Kasumi-1 (cell line): ENCODE data around the gene MCMBP.

Source experiments
- DNase-seq, 2 experiments: peaks; one replicate each; lab custom pipeline; 2025; lab: John Stamatoyannopoulos, UW

Gene MCMBP

DNA sequence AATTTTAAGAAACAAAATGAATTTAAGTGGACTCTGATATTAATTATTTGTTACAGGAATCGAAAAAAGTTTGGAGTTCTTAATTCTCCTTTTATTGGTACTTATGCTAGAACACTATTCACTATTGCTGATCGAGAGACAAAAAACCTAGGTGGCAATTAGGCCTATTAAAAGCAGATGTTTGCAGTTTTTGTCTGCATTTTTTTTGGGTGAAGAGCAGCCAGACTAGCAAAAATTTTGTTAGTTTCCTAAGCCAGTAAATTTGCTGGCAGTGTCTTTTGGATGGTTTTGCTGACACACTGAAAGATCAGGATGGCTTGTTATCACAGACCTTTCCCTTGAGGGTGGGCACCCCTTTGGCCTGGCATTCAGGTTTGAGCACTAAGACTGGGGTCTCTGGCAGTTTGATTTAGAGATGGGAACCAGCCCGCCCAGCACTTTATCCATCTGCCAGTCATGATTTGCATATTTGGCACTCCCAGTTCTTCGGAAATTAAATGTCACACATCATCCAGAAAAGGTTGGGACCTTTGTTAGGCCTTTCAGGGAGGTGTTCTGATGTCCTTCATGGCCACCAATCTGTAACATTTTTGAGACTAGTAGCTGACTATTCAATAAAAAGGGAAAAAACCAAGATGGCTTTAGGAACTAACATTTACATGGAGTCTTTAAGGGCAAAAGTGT lies 89.5 kb downstream of the MCMBP start:
- no peak for DNase-seq

DNA sequence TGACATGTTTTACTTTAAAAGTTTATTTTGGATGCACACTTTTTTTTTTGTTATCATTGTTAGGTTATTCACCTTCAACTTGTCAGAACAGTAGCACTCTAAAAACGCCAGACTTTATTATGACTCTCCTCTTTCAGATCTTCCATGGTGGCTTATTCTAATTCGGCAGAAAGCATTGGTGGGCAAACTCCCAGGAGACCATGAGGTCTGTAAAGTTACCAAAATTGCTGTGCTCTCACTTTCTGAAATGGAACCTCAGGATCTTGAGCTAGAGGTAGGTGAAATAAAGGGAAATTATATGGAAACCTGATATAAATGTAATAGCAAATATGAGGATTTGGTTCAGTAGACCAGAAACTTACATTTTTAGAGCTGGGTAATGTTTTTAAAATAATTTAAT lies 91.1 kb downstream of the MCMBP start:
- no peak for DNase-seq

DNA sequence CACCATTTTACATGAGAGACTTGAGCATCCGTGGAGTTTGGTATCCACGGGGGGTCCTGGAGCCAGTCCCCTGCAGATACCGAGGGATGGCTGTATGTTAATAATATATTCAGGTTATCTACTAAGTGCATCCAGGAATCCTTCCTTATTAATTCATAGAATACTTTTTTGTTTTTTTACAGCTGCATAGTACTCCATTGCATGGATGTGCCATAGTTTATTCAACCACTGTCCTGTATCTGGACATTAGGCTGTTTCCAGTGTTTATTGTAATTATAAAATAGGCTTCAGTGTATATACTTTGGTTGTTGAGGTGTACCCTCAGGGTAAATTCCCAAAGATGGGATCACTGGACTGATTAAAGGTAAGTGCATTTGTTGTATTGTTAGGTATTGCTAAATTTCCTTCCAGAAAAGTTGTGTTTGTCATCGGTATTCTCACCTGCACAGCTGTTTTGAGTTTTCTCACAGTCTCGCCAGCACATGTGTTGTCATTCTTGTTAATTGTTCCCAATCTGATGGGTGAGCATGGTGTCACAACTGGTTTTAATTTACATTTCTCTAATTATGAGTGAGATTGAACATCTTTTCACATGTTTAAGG lies 91.7 kb downstream of the MCMBP start:
- DNase-seq, result no peak
